Measurements from ENCODE around the gene IL31. TPM values are rescaled to one million over a fixed set of nuclear protein-coding genes. Genes with fewer than 3 reads are reported as not detected.

The IL31 gene
- total and polyA plus RNA-seq, 2 donors (not counting 3 experiments of a cell fraction or from before 2014, with no cell fraction given): not detected

DNA sequence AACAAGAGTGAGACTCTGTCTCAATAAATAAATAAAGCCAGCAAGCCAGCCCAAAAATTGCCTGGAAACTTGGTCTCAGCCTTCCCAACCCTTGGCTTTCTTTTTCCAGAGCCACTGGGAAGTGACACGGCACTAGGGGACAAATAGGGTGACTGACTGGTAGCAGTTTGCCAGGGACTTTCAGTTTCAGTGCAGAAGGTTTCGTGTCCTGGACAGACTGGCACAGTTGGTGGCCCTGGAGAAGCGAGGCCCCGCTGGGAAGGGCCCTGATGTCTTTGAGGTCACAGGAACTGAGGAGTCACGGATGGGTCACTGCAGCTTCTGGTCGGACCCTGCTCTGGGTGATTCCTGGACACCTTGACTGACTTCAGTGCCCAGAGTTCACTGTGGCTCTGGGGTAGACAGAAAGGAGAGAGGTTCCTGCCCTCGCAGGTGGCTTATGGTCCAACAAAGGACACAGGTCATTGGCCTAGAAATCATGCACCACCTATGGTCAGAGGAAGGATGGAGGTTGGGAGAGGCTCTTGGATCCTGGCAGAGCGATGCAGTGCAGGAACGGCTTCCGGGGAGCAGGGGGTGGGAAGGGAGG, 11.6 kb upstream of the IL31 start:
- H2AFZ ChIP-seq (ENCODE audit: low read depth, low read length): no peak overlapping the region
- no peak for FAIRE-seq
- intact Hi-C loops (cut with micrococcal nuclease): no loop called here

More for the DNA sequence above, 11.6 kb upstream of the IL31 start:
- H3K4me3 ChIP-seq (replicated peaks in 1 of 3; ENCODE audit: insufficient read depth in 1 of 3, low read depth in 1 of 3, low read length in 3 of 3): no peak overlapping the region
- no peaks in the 10 kb centered on the region for H3K9me1 ChIP-seq (replicated peaks; ENCODE audit: control insufficient read depth, extremely low read depth, insufficient read depth, low read length)
- no peaks in the 10 kb centered on the region for H3K27me3 ChIP-seq (ENCODE audit: control insufficient read depth in 2 of 2, insufficient read depth in 2 of 2, low read length in 2 of 2)
- H3K9me3 ChIP-seq (replicated peaks; ENCODE audit: control insufficient read depth, insufficient read depth, low read length): no peaks in the 10 kb centered on the region
- no peak for TF ChIP-seq EZH2 (IDR thresholded peaks at IDR 0.05; ENCODE audit: borderline replicate concordance, low read depth, low read length, severe bottlenecking)
- no peak for TF ChIP-seq MYC (IDR thresholded peaks at IDR 0.05; ENCODE audit: low read depth, low read length)
- no peak for TF ChIP-seq POLR2AphosphoS5 (IDR thresholded peaks at IDR 0.05; ENCODE audit: insufficient read depth, low read depth, low read length)
- TF ChIP-seq, protein P1, sequence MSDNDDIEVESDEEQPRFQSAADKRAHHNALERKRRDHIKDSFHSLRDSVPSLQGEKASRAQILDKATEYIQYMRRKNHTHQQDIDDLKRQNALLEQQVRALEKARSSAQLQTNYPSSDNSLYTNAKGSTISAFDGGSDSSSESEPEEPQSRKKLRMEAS (IDR thresholded peaks at IDR 0.05; ENCODE audit: insufficient read depth, insufficient read length): no peak
- TF ChIP-seq, protein P2, sequence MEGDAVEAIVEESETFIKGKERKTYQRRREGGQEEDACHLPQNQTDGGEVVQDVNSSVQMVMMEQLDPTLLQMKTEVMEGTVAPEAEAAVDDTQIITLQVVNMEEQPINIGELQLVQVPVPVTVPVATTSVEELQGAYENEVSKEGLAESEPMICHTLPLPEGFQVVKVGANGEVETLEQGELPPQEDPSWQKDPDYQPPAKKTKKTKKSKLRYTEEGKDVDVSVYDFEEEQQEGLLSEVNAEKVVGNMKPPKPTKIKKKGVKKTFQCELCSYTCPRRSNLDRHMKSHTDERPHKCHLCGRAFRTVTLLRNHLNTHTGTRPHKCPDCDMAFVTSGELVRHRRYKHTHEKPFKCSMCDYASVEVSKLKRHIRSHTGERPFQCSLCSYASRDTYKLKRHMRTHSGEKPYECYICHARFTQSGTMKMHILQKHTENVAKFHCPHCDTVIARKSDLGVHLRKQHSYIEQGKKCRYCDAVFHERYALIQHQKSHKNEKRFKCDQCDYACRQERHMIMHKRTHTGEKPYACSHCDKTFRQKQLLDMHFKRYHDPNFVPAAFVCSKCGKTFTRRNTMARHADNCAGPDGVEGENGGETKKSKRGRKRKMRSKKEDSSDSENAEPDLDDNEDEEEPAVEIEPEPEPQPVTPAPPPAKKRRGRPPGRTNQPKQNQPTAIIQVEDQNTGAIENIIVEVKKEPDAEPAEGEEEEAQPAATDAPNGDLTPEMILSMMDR (IDR thresholded peaks at IDR 0.05; ENCODE audit: extremely low read depth in 1 of 2, insufficient read depth in 1 of 2, low read depth in 1 of 2, low read length in 2 of 2): no peak
- TF ChIP-seq POLR2A (IDR thresholded peaks at IDR 0.05; ENCODE audit: low read depth, low read length): no peak
- TF ChIP-seq JUN (IDR thresholded peaks at IDR 0.05; ENCODE audit: borderline replicate concordance, insufficient read depth, insufficient read length, low read depth): no peak
- ChIA-PET POLR2A (no interaction called here), CTCF (no interaction called here)
- DNase-seq (ENCODE audit: low read depth, low spot score): no peak
- no peaks in the 10 kb centered on the region for H3K36me3 ChIP-seq (ENCODE audit: control insufficient read depth in 2 of 2, extremely low read depth in 1 of 2, insufficient read depth in 2 of 2, low read length in 2 of 2)
- H3K4me1 ChIP-seq (ENCODE audit: control insufficient read depth, extremely low read depth, insufficient read depth, low read length): no peaks in the 10 kb centered on the region
- no TSS peak for BruUV-seq (replicated peaks)
- H3K79me2 ChIP-seq (ENCODE audit: control insufficient read depth, insufficient read depth, low read length): no peaks in the 10 kb centered on the region
- H4K20me1 ChIP-seq (replicated peaks; ENCODE audit: control insufficient read depth, extremely low read depth, insufficient read depth, low read length): no peaks in the 10 kb centered on the region
- no peak overlapping the region for H3K4me2 ChIP-seq (ENCODE audit: insufficient read depth, low read length)
- dilution Hi-C loops (cut with MboI; ENCODE audit: extremely low pct_ligation_motif_present, low sequenced_read_pairs): no loop called here
- H3K9ac ChIP-seq (replicated peaks; ENCODE audit: extremely low read depth, insufficient read depth, low read length): no peak overlapping the region
- no peak overlapping the region for H3K27ac ChIP-seq (ENCODE audit: insufficient read depth, low read depth, low read length)

Data from endothelial cell of umbilical vein (primary cell).